Measurements from ENCODE around the gene C14orf132.

Gene C14orf132

DNA sequence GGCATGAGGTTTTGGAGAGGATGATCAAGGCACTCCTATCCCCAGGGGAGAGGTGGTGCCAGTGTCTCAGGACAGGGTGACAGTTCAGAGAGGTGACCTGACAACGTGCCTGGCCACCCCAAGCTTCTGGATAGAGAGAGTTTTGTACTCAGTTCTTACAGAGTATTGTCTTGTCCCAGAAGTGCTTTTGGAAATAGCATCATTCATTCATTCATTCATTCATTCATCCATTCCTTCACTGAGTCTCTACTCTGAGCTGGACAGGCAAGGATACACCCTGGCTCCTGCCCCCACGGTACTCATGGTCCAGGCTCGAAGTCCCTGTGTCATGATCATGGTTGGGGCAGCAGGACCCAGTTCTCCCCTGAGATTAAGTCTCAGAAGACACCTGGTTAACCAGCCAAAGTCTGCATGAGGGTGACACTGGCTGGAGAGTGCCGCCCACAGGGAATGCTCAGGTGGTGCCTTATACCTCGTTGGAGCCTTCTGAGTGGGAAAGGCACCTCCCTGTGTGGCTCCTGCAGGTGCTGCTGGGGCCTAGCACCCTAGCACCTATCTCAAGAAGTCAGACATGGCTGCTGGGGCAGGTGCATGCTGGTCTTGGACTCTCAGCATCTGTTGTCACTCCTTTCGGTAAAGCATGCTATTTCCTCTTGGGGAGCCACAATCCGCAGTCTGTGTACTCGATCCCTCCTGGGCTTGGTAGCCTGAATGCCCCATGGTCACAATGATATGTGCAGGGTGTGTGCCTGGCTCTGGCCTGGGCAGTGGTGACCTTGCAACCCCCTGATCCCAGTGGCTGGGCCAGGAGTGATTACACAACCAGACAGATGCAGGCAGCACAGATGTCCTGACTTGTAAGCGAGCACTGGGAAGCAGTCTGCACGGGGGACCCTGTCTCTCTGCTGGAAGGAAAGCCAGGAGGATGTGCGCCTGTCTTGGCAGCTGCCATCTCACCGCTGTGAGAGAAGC lies 57.8 kb downstream of the C14orf132 start:
- H3K27me3 Mint-ChIP-seq, result peaks cover 33 to 50% of the 10 kb centered on the region in 2 donors
- no peaks in the 10 kb centered on the region for H3K9me3 Mint-ChIP-seq
- DNase-seq (no peak), ATAC-seq (replicated peaks) (no peak)
- H3K27ac Mint-ChIP-seq, result no peak overlapping the region
- no peak overlapping the region for H3K4me3 Mint-ChIP-seq
- H3K4me1 Mint-ChIP-seq (ENCODE audit: low read depth in 2 of 2), result no peaks in the 10 kb centered on the region
- H3K36me3 Mint-ChIP-seq (ENCODE audit: insufficient read depth), result peaks cover 3% of the 10 kb centered on the region

DNA sequence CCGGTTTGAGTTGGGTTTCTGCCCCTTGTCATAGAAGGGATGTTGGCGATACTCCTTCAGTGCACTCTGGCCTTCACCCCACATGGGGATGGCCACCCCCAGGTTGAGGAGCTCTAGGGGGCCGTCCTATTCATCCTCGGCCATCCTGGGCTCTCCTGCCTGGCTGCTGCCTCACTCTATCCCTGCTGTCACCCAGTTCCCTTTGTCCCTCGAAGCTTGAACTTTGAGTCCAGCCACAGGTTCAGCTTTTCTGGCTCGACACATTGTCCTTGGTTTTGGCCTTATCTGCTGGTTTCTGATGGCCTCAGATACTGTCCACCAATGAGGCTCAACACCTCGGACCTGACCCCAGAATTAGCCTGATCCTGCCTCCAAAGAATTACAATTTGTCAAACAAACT lies 58.6 kb downstream of the C14orf132 start:
- Mint-ChIP-seq H3K9me3 (no peaks in the 10 kb centered on the region), H3K27me3 (peaks cover 33 to 49% of the 10 kb centered on the region in 2 donors), H3K27ac (no peak overlapping the region), H3K36me3 (ENCODE audit: insufficient read depth) (peaks cover 3% of the 10 kb centered on the region), H3K4me1 (ENCODE audit: low read depth in 2 of 2) (no peaks in the 10 kb centered on the region), H3K4me3 (no peak overlapping the region)
- DNase-seq (no peak), ATAC-seq (replicated peaks) (no peak)

GRCh38 chr14:96098309-96098998 lies 59.3 kb downstream of the C14orf132 start:
- no peak for ATAC-seq (replicated peaks)
- peaks cover 3% of the 10 kb centered on the region for H3K36me3 Mint-ChIP-seq (ENCODE audit: insufficient read depth)
- no peak overlapping the region for H3K27ac Mint-ChIP-seq
- peaks cover 27 to 42% of the 10 kb centered on the region in 2 donors for H3K27me3 Mint-ChIP-seq
- H3K4me1 Mint-ChIP-seq (ENCODE audit: low read depth in 2 of 2), result no peaks in the 10 kb centered on the region
- H3K9me3 Mint-ChIP-seq, result no peaks in the 10 kb centered on the region
- H3K4me3 Mint-ChIP-seq, result no peak overlapping the region
- no peak for DNase-seq

- Mint-ChIP-seq H3K4me1 (ENCODE audit: low read depth in 2 of 2) (no peaks in the 10 kb centered on the region), H3K27ac (no peak overlapping the region), H3K4me3 (no peak overlapping the region), H3K36me3 (ENCODE audit: insufficient read depth) (peaks cover 3% of the 10 kb centered on the region), H3K9me3 (no peaks in the 10 kb centered on the region), H3K27me3 (peaks cover 23 to 37% of the 10 kb centered on the region in 2 donors)
- no peak for DNase-seq
- ATAC-seq (replicated peaks), result no peak
These were observed 59.8 kb downstream of the C14orf132 start for GRCh38 chr14:96098999-96099335.

GRCh38 chr14:96100161-96101064 lies 61.3 kb downstream of the C14orf132 start:
- Mint-ChIP-seq H3K4me1 (ENCODE audit: low read depth in 2 of 2) (no peaks in the 10 kb centered on the region), H3K9me3 (no peaks in the 10 kb centered on the region), H3K36me3 (ENCODE audit: insufficient read depth) (no peaks in the 10 kb centered on the region), H3K27ac (no peak overlapping the region), H3K27me3 (peaks cover 23 to 34% of the 10 kb centered on the region in 2 donors), H3K4me3 (no peak overlapping the region)
- peak in 2 of 3 experiments; percentile 5 to 8 for DNase-seq
- ATAC-seq (replicated peaks), result no peak

GRCh38 chr14:96102081-96102856 lies 63.1 kb downstream of the C14orf132 start:
- no peak for DNase-seq
- Mint-ChIP-seq H3K4me3 (no peak overlapping the region), H3K27ac (no peak overlapping the region), H3K36me3 (ENCODE audit: insufficient read depth) (peaks cover 2% of the 10 kb centered on the region), H3K4me1 (ENCODE audit: low read depth in 2 of 2) (no peaks in the 10 kb centered on the region), H3K9me3 (no peaks in the 10 kb centered on the region), H3K27me3 (peaks cover 28 to 46% of the 10 kb centered on the region in 2 donors)
- no peak for ATAC-seq (replicated peaks)

DNA sequence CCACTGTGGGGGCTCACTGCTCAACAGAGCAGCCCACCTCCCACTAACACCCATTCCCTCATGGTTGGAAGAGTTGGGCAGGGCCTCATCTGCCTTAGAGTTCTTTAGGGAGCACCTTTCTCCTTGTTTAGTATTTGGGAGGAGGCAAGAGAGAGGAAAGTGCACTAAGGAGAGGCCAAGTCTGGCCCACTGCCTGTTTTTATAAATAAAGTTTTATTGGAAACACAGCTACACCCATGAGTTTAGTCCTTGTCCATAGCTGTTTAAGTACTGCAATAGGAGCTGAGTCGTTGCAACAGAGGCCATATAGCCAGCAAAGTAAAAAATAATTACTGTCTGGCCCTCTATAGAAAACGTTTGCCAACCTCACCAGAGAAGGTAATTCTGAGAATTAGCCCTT lies 63.9 kb downstream of the C14orf132 start:
- no peak for DNase-seq
- Mint-ChIP-seq H3K4me1 (ENCODE audit: low read depth in 2 of 2) (no peaks in the 10 kb centered on the region), H3K4me3 (no peak overlapping the region), H3K9me3 (no peaks in the 10 kb centered on the region), H3K27ac (no peak overlapping the region), H3K36me3 (ENCODE audit: insufficient read depth) (peaks cover 2% of the 10 kb centered on the region), H3K27me3 (peaks cover 20 to 46% of the 10 kb centered on the region in 2 donors)
- no peak for ATAC-seq (replicated peaks)

DNA sequence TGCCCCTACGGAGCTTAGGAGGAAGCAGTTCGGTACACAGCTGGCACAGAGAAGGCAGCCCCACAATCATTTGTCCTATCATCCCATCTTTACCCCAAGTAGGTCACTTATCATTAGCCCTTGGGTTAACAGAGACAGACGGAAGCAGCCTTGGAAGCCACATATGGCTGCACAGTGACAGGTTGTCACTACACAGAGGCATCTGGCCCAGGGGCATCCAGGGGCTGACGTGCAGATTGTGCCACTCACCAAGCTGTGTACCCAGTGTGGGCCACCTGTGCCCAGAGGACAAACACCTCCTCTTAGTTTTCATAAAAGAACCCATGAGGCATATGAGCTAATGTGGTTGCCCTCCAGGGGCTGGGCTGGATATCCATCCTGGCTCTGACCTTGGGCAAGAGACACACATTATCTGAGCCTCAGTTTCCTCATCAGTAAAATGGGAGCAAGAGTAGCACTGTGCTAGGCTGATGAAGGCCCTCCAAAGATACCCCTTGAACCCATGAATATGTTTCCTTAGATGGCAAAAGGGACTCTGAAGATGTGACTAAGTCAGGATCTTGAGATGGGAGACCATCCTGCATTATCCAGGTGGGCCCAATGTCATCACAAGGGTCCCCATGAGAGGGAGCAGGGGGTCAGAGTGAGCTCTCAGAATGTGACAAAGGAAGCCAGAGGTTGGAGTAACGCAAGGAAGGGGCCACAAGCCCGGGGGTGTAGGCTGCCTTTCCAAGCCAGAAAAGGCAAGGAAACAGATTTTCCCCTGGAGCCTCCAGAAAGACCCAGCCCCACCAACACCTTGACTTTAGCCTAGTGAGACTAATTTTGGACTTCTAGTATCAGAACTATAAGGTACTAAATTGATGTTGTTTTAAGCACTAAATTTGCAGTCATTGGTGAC lies 64.6 kb downstream of the C14orf132 start:
- H3K27ac Mint-ChIP-seq, result no peak overlapping the region
- peaks cover 13 to 46% of the 10 kb centered on the region in 2 donors for H3K27me3 Mint-ChIP-seq
- no peaks in the 10 kb centered on the region for H3K4me1 Mint-ChIP-seq (ENCODE audit: low read depth in 2 of 2)
- ATAC-seq (replicated peaks) (no peak), DNase-seq (no peak)
- H3K4me3 Mint-ChIP-seq, result no peak overlapping the region
- H3K9me3 Mint-ChIP-seq, result no peaks in the 10 kb centered on the region
- peaks cover 2% of the 10 kb centered on the region for H3K36me3 Mint-ChIP-seq (ENCODE audit: insufficient read depth)

DNA sequence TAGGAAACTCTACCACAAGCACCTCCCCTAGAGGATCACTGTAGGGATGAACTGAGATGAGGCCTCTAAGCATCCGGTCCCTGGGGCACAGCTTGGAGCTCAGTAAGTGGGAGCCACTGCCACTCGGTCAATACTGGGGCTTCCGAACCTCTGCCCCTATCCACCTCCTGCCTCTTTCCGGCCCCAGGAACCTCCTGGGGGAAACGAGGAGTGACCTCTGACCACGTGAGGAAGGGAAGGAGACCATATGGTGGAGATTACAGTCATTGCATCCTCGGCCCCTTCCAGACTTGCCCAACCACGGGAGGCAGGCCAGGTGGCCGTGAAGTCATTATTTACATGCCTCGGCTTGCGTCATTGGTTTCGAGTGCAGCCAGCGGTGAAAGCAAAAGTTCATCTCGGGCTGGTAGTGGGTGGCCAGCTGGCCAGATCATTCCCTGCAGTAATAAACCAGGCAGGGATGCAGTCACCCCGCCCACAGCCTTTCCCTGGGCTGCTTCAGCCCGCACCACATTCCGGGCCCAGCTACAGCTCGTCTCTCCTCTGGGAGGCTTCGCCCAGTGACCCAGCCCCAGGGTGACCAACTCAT lies 65.4 kb downstream of the C14orf132 start:
- DNase-seq, result no peak
- Mint-ChIP-seq H3K27me3 (peaks cover 17 to 48% of the 10 kb centered on the region in 2 donors), H3K4me3 (no peak overlapping the region), H3K36me3 (ENCODE audit: insufficient read depth) (peaks cover 2% of the 10 kb centered on the region), H3K27ac (no peak overlapping the region), H3K9me3 (no peaks in the 10 kb centered on the region), H3K4me1 (ENCODE audit: low read depth in 2 of 2) (no peaks in the 10 kb centered on the region)
- no peak for ATAC-seq (replicated peaks)

DNA sequence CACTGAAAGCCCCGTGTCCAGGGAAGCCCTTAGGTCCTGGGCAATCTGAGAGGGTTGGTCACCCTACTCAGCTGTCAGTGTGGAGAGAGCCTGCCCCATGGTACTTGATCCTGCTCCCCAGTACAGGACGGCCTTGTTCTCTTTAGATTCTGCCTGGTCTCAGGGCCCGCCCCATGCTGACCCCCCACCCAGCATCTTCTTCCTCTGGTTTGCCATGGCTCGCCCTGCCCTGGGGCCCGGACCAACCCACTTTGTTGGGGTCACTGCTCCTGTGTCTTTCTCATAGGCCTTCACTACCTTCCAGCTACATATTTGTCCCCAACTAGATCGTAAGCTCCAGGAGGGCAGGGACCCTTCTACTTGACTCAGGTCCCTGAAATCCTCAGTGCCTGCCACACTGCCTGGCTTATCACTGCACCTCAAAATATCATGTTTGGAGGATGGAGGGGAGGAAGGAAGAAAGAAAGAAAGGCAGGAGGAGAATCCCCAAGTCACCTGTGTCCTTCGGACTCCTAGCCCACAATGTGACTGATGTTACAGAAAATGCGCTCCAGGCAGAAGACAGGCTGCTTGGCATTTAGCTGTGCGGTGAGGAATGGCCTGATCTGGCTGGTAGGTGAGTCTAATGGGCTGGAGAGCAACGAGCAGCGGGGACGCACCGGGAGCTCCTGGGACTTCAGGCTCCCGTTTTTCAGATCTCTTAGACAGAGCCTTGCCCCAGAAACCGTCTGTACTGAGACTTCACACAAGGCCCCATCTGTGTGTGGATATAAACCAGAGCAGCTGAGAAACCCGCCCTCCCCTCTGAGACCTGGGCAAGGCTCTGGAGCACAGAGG lies 66.1 kb downstream of the C14orf132 start:
- peaks cover 2% of the 10 kb centered on the region for H3K36me3 Mint-ChIP-seq (ENCODE audit: insufficient read depth)
- DNase-seq (no peak), ATAC-seq (replicated peaks) (no peak)
- no peaks in the 10 kb centered on the region for H3K4me1 Mint-ChIP-seq (ENCODE audit: low read depth in 2 of 2)
- H3K27me3 Mint-ChIP-seq, result peaks cover 17 to 56% of the 10 kb centered on the region in 2 donors
- no peak overlapping the region for H3K4me3 Mint-ChIP-seq
- no peak overlapping the region for H3K27ac Mint-ChIP-seq
- no peaks in the 10 kb centered on the region for H3K9me3 Mint-ChIP-seq

DNA sequence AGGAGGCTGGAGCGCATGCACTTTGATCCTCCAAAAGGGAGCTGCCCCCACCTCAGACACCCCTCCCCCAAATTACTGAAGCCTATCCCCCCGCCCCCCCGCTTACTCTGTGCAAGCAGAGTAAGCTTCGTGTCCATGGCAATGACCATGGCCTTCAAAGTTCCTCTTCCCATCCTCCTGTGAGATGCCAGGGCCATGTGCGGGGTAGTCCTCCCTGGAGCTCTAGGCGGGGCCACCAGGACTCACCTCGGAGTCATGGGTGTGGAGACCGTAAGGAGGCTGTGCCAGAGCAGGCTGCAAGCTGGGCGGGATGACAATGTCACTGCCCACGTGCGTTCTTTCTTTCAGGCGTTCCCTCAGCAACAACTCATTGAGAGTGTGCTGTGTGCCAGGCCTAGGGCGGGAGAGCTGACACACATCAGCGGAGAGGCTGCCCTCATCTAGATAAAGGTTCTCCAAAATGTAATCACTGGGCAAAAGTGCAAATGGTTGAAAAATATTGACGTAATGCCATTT lies 66.8 kb downstream of the C14orf132 start:
- Mint-ChIP-seq H3K4me1 (ENCODE audit: low read depth in 2 of 2) (no peaks in the 10 kb centered on the region), H3K9me3 (no peaks in the 10 kb centered on the region), H3K4me3 (no peak overlapping the region), H3K27ac (no peak overlapping the region), H3K36me3 (ENCODE audit: insufficient read depth) (peaks cover 2% of the 10 kb centered on the region), H3K27me3 (peaks cover 17 to 62% of the 10 kb centered on the region in 2 donors)
- ATAC-seq (replicated peaks), result no peak
- no peak for DNase-seq
